Tongue (tissue), 2 donors: ENCODE results near the gene FGFR4. TPM values are rescaled to one million over a fixed set of nuclear protein-coding genes. Genes with fewer than 3 reads are reported as not detected.

Experiments
- DNase-seq: peaks from one replicate; pipeline ENCODE4 v3.0.0-alpha.2; 2015
- total RNA-seq: library from RNA; depleted of rRNA; stranded (reverse); fragments of >200 nt; gene quantifications from one replicate; pipeline ENCODE4 v1.2.3, GENCODE V29; 2014

Gene FGFR4
- total RNA-seq, 1 donor from 2014 or later = 130 TPM

- DNase-seq = peak; percentile 69
These were observed 45.7 kb downstream of the FGFR4 start for GRCh38 chr5:177132136-177133095.

GRCh38 chr5:177133096-177133852, 46.6 kb downstream of the FGFR4 start, which contains the start of gene NSD1:
Gene NSD1 (plus strand): TSS chr5:177133773. CDS start chr5:177135104, 1,331 bp downstream.
- DNase-seq = peak; percentile 97

GRCh38 chr5:177133853-177134696, 47.4 kb downstream of the FGFR4 start:
- peak; percentile 73 for DNase-seq

- DNase-seq = no peak
These were observed 48.0 kb downstream of the FGFR4 start for GRCh38 chr5:177134697-177135225.

GRCh38 chr5:177140312-177140711, 53.6 kb downstream of the FGFR4 start:
- DNase-seq = no peak

GRCh38 chr5:177141496-177141895, 54.8 kb downstream of the FGFR4 start:
- DNase-seq = no peak

- peak; percentile 11 for DNase-seq
These were observed 55.4 kb downstream of the FGFR4 start for GRCh38 chr5:177142098-177142611.

- DNase-seq = no peak
These were observed 56.1 kb downstream of the FGFR4 start for GRCh38 chr5:177142778-177143177.

- DNase-seq = no peak
These were observed 60.4 kb downstream of the FGFR4 start for GRCh38 chr5:177146891-177147638.

Other genes with a start within 250 kb of the FGFR4 start
- 4.1 TPM for gene HK3, start 187.6 kb upstream of the FGFR4 start, total RNA-seq
- 24.8 TPM for gene UIMC1, start 80.1 kb upstream of the FGFR4 start, total RNA-seq
- 21.0 TPM for gene ZNF346, start 64.2 kb upstream of the FGFR4 start, total RNA-seq
- gene NSD1, start 46.9 kb downstream of the FGFR4 start, total RNA-seq = 98.2 TPM
- gene RAB24, start 216.8 kb downstream of the FGFR4 start, total RNA-seq = 25.4 TPM
- 62.8 TPM for gene PRELID1, start 216.9 kb downstream of the FGFR4 start, total RNA-seq
- gene MXD3, start 225.0 kb downstream of the FGFR4 start, total RNA-seq = 32.8 TPM